SK-N-SH treated with all-trans-retinoic acid at 6 μM for 48 hours (cell line): ENCODE data around the gene FLT4.

Experiments
- ATAC-seq: fragments of 200-7000 bp; cut with Tn5 transposase; 3 replicates; pipeline ENCODE4 v1.9.1; 2020; ENCODE audit warnings: mild to moderate bottlenecking, moderate library complexity
- ARNTL ChIP-seq: fragments of 450-650 bp; formaldehyde crosslinking; IDR thresholded peaks from 2 replicates; pipeline ENCODE4 v1.5.0; 2020; ENCODE audit warnings: low read depth, mild to moderate bottlenecking, moderate library complexity, borderline replicate concordance
- BACH2 ChIP-seq: fragments of 250-450 bp; sonication (Bioruptor Pico); IDR thresholded peaks from 2 replicates; pipeline ENCODE4 v1.9.0; 2021; ENCODE audit warnings: mild to moderate bottlenecking, borderline replicate concordance
- CSDC2 ChIP-seq: fragments of 250-450 bp; sonication (Bioruptor Pico); IDR thresholded peaks from 2 replicates; pipeline ENCODE4 v1.5.0; 2020; ENCODE audit warnings: mild to moderate bottlenecking, moderate library complexity
- ESRRG ChIP-seq: fragments of 250-450 bp; sonication (Bioruptor Pico); IDR thresholded peaks from 2 replicates; pipeline ENCODE4 v1.6.1; 2021; ENCODE audit warnings: mild to moderate bottlenecking
- GLIS3 ChIP-seq: fragments of 250-450 bp; sonication (Bioruptor Pico); IDR thresholded peaks from 2 replicates; pipeline ENCODE4 v1.5.0; 2020; ENCODE audit warnings: mild to moderate bottlenecking, moderate library complexity
- ISL1 ChIP-seq: fragments of 250-450 bp; sonication (Bioruptor Pico); IDR thresholded peaks from 2 replicates; pipeline ENCODE4 v2.1.2; 2022; ENCODE audit warnings: mild to moderate bottlenecking, moderate library complexity
- OSR1 ChIP-seq: fragments of 250-450 bp; sonication (Bioruptor Pico); IDR thresholded peaks from 2 replicates; pipeline ENCODE4 v1.8.0; 2022; ENCODE audit warnings: moderate library complexity, mild to moderate bottlenecking, inconsistent platforms
- PPARA ChIP-seq: fragments of 250-450 bp; sonication (Bioruptor Pico); IDR thresholded peaks from 2 replicates; pipeline ENCODE4 v1.5.0; 2020; ENCODE audit warnings: mild to moderate bottlenecking, borderline replicate concordance
- RARB ChIP-seq: fragments of 250-450 bp; sonication (Bioruptor Pico); IDR thresholded peaks from 2 replicates; pipeline ENCODE4 v1.8.0; 2021; ENCODE audit warnings: mild to moderate bottlenecking, moderate library complexity
- SNAI2 ChIP-seq: fragments of 250-450 bp; sonication (Bioruptor Pico); IDR thresholded peaks from 2 replicates; pipeline ENCODE4 v1.5.0; 2020; ENCODE audit warnings: mild to moderate bottlenecking, moderate library complexity
- TCF4 ChIP-seq: fragments of 250-450 bp; sonication (Bioruptor Pico); IDR thresholded peaks from 2 replicates; pipeline ENCODE4 v1.8.0; 2021; ENCODE audit warnings: mild to moderate bottlenecking, moderate library complexity, borderline replicate concordance
- TOX ChIP-seq: fragments of 250-450 bp; sonication (Bioruptor Pico); IDR thresholded peaks from 2 replicates; pipeline ENCODE4 v1.8.0; 2021; ENCODE audit warnings: mild to moderate bottlenecking, moderate library complexity, borderline replicate concordance
- ZC3H10 ChIP-seq: fragments of 250-450 bp; sonication (Bioruptor Pico); IDR thresholded peaks from 2 replicates; pipeline ENCODE4 v1.5.1; 2021; ENCODE audit warnings: mild to moderate bottlenecking, moderate library complexity
- ZFP3 ChIP-seq: fragments of 250-450 bp; sonication (Bioruptor Pico); IDR thresholded peaks from 2 replicates; pipeline ENCODE4 v1.5.0; 2020; ENCODE audit warnings: mild to moderate bottlenecking, moderate library complexity
- ZFP30 ChIP-seq: fragments of 450-650 bp; formaldehyde crosslinking; IDR thresholded peaks from 2 replicates; pipeline ENCODE4 v1.5.0; 2022; ENCODE audit warnings: mild to moderate bottlenecking, moderate library complexity
- ZNF565 ChIP-seq: fragments of 450-650 bp; formaldehyde crosslinking; conservative IDR thresholded peaks from 2 replicates; pipeline ENCODE4 v1.5.0; 2020; ENCODE audit warnings: low read depth, mild to moderate bottlenecking, moderate library complexity
- ZNF70 ChIP-seq: fragments of 450-650 bp; formaldehyde crosslinking; IDR thresholded peaks from 2 replicates; pipeline ENCODE4 v1.5.0; 2020; ENCODE audit warnings: mild to moderate bottlenecking, moderate library complexity
- ZNF8 ChIP-seq: fragments of 450-650 bp; formaldehyde crosslinking; IDR thresholded peaks from 2 replicates; pipeline ENCODE4 v1.5.0; 2020; ENCODE audit warnings: mild to moderate bottlenecking, moderate library complexity
- TF ChIP-seq, protein P1 (sequence below): fragments of 250-450 bp; sonication (Bioruptor Pico); IDR thresholded peaks from 2 replicates; pipeline ENCODE4 v1.8.0; 2020; ENCODE audit warnings: mild to moderate bottlenecking, moderate library complexity, borderline replicate concordance
- TF ChIP-seq, protein P2 (sequence below): fragments of 250-450 bp; sonication (Bioruptor Pico); IDR thresholded peaks from 2 replicates; pipeline ENCODE4 v1.5.1; 2021; ENCODE audit warnings: mild to moderate bottlenecking, moderate library complexity
- TF ChIP-seq, protein P3 (sequence below): fragments of 250-450 bp; sonication (Bioruptor Pico); IDR thresholded peaks from 2 replicates; pipeline ENCODE4 v1.5.1; 2020; ENCODE audit warnings: low read depth, mild to moderate bottlenecking, moderate library complexity
- TF ChIP-seq, protein P4 (sequence below): fragments of 250-450 bp; sonication (Bioruptor Pico); IDR thresholded peaks from 2 replicates; pipeline ENCODE4 v1.8.0; 2021; ENCODE audit warnings: low read depth, mild to moderate bottlenecking, moderate library complexity, borderline replicate concordance

FLT4 gene

DNA sequence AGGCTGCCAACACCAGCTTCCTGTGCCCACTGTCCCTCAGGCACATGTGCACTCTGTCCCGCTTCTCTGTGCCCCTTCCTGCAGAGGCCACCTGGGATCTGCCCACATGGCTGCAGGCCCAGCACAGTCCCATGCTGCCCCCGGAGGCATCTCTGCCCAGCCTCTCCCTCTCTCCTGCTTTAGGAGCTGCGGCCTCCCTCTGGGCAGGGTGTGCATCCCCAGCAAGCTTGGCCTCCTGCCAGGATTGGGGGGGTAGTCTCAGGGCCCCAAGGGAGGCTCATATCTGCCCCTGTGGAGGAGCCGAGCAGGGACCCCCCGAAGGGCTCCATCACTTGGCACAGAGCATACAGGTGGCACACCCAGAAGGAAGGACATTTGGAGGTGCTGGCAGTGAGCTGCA, 24.8 kb downstream of the FLT4 start:
- ATAC-seq = no peak
- TF ChIP-seq TOX (CRISPR knock-in tag) (no peak), CSDC2 (CRISPR knock-in tag) (no peak), BACH2 (CRISPR knock-in tag) (no peak), PPARA (CRISPR knock-in tag) (no peak), ARNTL (CRISPR knock-in tag) (no peak), OSR1 (no peak), ESRRG (no peak), ZNF70 (CRISPR knock-in tag) (no peak), ZNF8 (CRISPR knock-in tag) (no peak), ZNF565 (CRISPR knock-in tag) (no peak), RARB (CRISPR knock-in tag) (no peak)
- TF ChIP-seq, protein P1, sequence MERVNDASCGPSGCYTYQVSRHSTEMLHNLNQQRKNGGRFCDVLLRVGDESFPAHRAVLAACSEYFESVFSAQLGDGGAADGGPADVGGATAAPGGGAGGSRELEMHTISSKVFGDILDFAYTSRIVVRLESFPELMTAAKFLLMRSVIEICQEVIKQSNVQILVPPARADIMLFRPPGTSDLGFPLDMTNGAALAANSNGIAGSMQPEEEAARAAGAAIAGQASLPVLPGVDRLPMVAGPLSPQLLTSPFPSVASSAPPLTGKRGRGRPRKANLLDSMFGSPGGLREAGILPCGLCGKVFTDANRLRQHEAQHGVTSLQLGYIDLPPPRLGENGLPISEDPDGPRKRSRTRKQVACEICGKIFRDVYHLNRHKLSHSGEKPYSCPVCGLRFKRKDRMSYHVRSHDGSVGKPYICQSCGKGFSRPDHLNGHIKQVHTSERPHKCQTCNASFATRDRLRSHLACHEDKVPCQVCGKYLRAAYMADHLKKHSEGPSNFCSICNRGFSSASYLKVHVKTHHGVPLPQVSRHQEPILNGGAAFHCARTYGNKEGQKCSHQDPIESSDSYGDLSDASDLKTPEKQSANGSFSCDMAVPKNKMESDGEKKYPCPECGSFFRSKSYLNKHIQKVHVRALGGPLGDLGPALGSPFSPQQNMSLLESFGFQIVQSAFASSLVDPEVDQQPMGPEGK (CRISPR knock-in tag) = no peak
- TF ChIP-seq, protein P2, sequence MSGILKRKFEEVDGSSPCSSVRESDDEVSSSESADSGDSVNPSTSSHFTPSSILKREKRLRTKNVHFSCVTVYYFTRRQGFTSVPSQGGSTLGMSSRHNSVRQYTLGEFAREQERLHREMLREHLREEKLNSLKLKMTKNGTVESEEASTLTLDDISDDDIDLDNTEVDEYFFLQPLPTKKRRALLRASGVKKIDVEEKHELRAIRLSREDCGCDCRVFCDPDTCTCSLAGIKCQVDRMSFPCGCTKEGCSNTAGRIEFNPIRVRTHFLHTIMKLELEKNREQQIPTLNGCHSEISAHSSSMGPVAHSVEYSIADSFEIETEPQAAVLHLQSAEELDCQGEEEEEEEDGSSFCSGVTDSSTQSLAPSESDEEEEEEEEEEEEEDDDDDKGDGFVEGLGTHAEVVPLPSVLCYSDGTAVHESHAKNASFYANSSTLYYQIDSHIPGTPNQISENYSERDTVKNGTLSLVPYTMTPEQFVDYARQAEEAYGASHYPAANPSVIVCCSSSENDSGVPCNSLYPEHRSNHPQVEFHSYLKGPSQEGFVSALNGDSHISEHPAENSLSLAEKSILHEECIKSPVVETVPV (CRISPR knock-in tag) = no peak

DNA sequence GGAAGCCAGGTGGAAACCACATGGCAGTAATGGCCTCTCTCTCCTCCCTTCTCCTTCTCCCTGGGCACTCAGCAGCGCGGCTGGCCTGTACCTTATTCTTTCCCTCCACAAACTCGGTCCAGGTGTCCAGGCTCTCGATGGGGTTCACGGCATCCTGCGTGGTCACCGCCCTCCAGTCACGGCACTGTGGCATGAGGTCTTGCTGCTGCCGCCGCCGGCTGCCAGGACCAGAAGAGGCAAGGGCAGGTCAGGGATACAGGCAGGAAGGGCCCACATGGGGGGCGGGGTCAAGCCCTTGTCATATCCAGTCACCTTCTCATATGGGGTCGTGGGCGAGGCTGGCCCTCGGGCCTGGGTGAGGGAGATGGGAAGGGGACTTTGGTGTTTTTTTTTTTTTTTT, 25.6 kb downstream of the FLT4 start:
- no peak for ATAC-seq
- TF ChIP-seq, protein P2 (CRISPR knock-in tag) = no peak
- TF ChIP-seq, protein P1 (CRISPR knock-in tag) = no peak
- TF ChIP-seq ZFP30 (CRISPR knock-in tag) (no peak), ZNF70 (CRISPR knock-in tag) (no peak), ZFP3 (CRISPR knock-in tag) (no peak), ARNTL (CRISPR knock-in tag) (no peak), OSR1 (no peak), ZNF565 (CRISPR knock-in tag) (no peak), ZNF8 (CRISPR knock-in tag) (no peak), CSDC2 (CRISPR knock-in tag) (no peak), SNAI2 (no peak), ESRRG (no peak), ISL1 (CRISPR knock-in tag) (no peak), PPARA (CRISPR knock-in tag) (no peak), TOX (CRISPR knock-in tag) (no peak), ZC3H10 (CRISPR knock-in tag) (no peak)

DNA sequence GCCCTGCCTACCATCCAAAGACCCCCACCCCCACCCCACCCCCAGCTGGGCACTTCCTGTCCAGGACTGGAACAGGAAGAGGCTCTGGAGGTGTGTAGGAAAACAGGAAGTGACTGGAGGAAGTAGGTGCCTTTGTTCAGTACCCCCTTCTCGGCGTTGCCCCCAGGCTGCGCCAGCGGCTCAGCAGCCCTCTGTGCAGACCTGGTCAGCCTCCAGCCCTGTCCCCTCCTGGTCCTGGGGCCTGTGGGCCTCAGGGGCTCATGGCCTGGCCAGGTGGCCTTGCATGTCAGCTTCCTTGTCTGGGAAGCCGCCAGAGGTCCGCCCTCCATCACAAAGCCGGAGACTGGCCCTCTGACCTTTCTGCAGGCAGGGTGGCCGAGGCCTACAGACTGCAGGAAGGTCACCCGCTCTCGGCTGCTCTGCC, 26.0 kb downstream of the FLT4 start:
- TF ChIP-seq TCF4 (CRISPR knock-in tag) (no peak), BACH2 (CRISPR knock-in tag) (no peak), ESRRG (no peak), ZC3H10 (CRISPR knock-in tag) (no peak), ARNTL (CRISPR knock-in tag) (no peak), ZNF70 (CRISPR knock-in tag) (no peak), TOX (CRISPR knock-in tag) (no peak), GLIS3 (no peak), ZFP30 (CRISPR knock-in tag) (no peak), CSDC2 (CRISPR knock-in tag) (no peak), RARB (CRISPR knock-in tag) (no peak), PPARA (CRISPR knock-in tag) (no peak), OSR1 (no peak), ZNF565 (CRISPR knock-in tag) (no peak), ZNF8 (CRISPR knock-in tag) (no peak), SNAI2 (no peak)
- TF ChIP-seq, protein P3, sequence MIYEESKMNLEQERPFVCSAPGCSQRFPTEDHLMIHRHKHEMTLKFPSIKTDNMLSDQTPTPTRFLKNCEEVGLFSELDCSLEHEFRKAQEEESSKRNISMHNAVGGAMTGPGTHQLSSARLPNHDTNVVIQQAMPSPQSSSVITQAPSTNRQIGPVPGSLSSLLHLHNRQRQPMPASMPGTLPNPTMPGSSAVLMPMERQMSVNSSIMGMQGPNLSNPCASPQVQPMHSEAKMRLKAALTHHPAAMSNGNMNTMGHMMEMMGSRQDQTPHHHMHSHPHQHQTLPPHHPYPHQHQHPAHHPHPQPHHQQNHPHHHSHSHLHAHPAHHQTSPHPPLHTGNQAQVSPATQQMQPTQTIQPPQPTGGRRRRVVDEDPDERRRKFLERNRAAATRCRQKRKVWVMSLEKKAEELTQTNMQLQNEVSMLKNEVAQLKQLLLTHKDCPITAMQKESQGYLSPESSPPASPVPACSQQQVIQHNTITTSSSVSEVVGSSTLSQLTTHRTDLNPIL = no peak
- TF ChIP-seq, protein P4, sequence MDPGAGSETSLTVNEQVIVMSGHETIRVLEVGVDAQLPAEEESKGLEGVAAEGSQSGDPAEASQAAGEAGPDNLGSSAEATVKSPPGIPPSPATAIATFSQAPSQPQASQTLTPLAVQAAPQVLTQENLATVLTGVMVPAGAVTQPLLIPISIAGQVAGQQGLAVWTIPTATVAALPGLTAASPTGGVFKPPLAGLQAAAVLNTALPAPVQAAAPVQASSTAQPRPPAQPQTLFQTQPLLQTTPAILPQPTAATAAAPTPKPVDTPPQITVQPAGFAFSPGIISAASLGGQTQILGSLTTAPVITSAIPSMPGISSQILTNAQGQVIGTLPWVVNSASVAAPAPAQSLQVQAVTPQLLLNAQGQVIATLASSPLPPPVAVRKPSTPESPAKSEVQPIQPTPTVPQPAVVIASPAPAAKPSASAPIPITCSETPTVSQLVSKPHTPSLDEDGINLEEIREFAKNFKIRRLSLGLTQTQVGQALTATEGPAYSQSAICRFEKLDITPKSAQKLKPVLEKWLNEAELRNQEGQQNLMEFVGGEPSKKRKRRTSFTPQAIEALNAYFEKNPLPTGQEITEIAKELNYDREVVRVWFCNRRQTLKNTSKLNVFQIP (CRISPR knock-in tag) = no peak
- TF ChIP-seq, protein P2 (CRISPR knock-in tag) = no peak
- TF ChIP-seq, protein P1 (CRISPR knock-in tag) = no peak
- ATAC-seq = no peak
